ENCODE results near the gene UPF1. TPM values are rescaled to one million over a fixed set of nuclear protein-coding genes. Genes with fewer than 3 reads are reported as not detected.
"Not testable (repeated sequence)": the region's sequence is repeated elsewhere in the genome, so short reads cannot be mapped to it uniquely, and the experiment has no call there.

The UPF1 gene
- total RNA-seq, 8 experiments from 2014 or later = 19.0 to 61.6 (median 28.9) TPM

DNA sequence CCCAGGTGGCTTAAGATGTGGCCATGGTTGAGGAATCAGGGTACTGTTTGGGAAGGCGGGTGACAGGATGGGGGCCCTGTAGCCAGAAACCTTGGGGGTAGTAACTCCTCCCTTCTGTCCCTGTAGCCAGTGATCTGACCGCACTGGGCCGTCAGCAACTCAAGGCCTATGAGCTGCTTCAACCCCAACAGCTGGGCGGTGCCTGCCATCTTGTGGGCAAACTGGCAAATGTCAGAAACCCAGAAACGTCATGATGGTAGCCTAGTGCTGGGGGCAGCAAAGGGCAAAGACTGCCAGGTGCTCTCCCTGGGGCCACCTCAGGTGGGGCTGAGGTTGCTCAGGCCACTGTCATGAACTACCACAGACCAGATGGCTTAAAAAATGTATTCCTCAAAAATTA is 83.9 kb downstream of the UPF1 start:
- in situ Hi-C loops (cut with MboI; ENCODE audit: low pct_unique_long_range_greater_than_20kb in 2 of 9, low sequenced_read_pairs in 9 of 9, unreplicated experiment in 9 of 9) = no loop called here

GRCh38 chr19:18917593-18917992 is 85.8 kb downstream of the UPF1 start:
- H3K27ac ChIP-seq; in situ Hi-C loops (cut with MboI; ENCODE audit: low pct_unique_long_range_greater_than_20kb in 2 of 9, low sequenced_read_pairs in 9 of 9, unreplicated experiment in 9 of 9); ATAC-seq (replicated peaks in 6 of 8): not testable (repeated sequence)
- H3K4me1 ChIP-seq (replicated peaks in 1 of 2) = peaks cover 17 to 18% of the 10 kb centered on the region in 2 donors
- peak overlapping the region in 1 of 5 donors; percentile 86 for H3K4me3 ChIP-seq
- WGBS, 10 experiments = 80 to 90% (median 89%) methylated on average over 2 to 6 of the region's 9 CpGs; no CpG with 5 or more reads in 3 of the 10 experiments

More for the DNA sequence above, 83.9 kb downstream of the UPF1 start:
- Histone ChIP-seq H3K4me1 (replicated peaks in 1 of 2) (peaks cover 14 to 17% of the 10 kb centered on the region in 2 donors), H3K4me3 (no peak overlapping the region), H3K27ac (no peak overlapping the region)
- WGBS, 10 experiments = 61 to 100% (median 77%) methylated on average over 1 to 3 of the region's 5 CpGs; no CpG with 5 or more reads in 6 of the 10 experiments
- no peak for ATAC-seq (replicated peaks in 6 of 8)

Other genes starting within 250 kb of the UPF1 start
- gene REX1BD, start 243.2 kb upstream of the UPF1 start, total RNA-seq = 10 to 100 TPM; 39.5 to 76.6 (median 53.9) TPM
- 10 to 100 TPM in 1 of 8 experiments, 1 to 10 TPM in 7; 1.5 to 18.3 (median 4.7) TPM for gene CRLF1, start 225.2 kb upstream of the UPF1 start, total RNA-seq
- 10 to 100 TPM in 5 of 8 experiments, 1 to 10 TPM in 1, under 1 TPM in 2; 0.41 to 67.6 (median 25.4) TPM for gene TMEM59L, start 219.1 kb upstream of the UPF1 start, total RNA-seq
- 1 to 10 TPM in 7 of 8 experiments, under 1 TPM in 1; 0.92 to 8.3 (median 5.6) TPM for gene KLHL26, start 194.9 kb upstream of the UPF1 start, total RNA-seq
- 1 to 10 TPM; 2.0 to 8.8 (median 8.0) TPM for gene CRTC1, start 148.3 kb upstream of the UPF1 start, total RNA-seq
- gene COMP, start 40.7 kb upstream of the UPF1 start, total RNA-seq = 1 to 10 TPM in 1 of 8 experiments, under 1 TPM in 4, not detected in 3; 0.05 to 1.1 (median 0.29) TPM
- 10 to 100 TPM in 5 of 8 experiments, 1 to 10 TPM in 3; 1.2 to 42.1 (median 14.2) TPM for gene CERS1, start 64.2 kb downstream of the UPF1 start, total RNA-seq
- 100 to 1,000 TPM; 151 to 208 (median 173) TPM for gene COPE, start 87.4 kb downstream of the UPF1 start, total RNA-seq
- gene DDX49, start 87.8 kb downstream of the UPF1 start, total RNA-seq = 10 to 100 TPM; 52.7 to 95.5 (median 67.7) TPM
- gene HOMER3, start 109.3 kb downstream of the UPF1 start, total RNA-seq = 10 to 100 TPM in 6 of 8 experiments, 1 to 10 TPM in 2; 9.0 to 40.0 (median 14.6) TPM
- gene SUGP2, start 201.6 kb downstream of the UPF1 start, total RNA-seq = 100 to 1,000 TPM in 2 of 8 experiments, 10 to 100 TPM in 6; 36.4 to 126 (median 63.2) TPM
- 10 to 100 TPM; 23.0 to 44.6 (median 30.3) TPM for gene ARMC6, start 201.6 kb downstream of the UPF1 start, total RNA-seq
- gene SLC25A42, start 232.0 kb downstream of the UPF1 start, total RNA-seq = 10 to 100 TPM in 1 of 8 experiments, 1 to 10 TPM in 7; 3.8 to 15.6 (median 7.9) TPM

All from motor neuron (in vitro differentiated cells).